K562 (cell line): Measurements from ENCODE around the gene RBX1. TPM values are rescaled to one million over a fixed set of nuclear protein-coding genes. Genes with fewer than 3 reads are reported as not detected.

Experiments
- ATAC-seq: fragments of 200-7000 bp; cut with Tn5 transposase; 3 replicates; pipeline ENCODE4 v1.9.1; 2020; ENCODE audit warnings: moderate library complexity
- BruUV-seq: library from RNA; stranded (reverse); fragments of 400-500 nt; replicated peaks from 2 replicates; lab custom pipeline; 2021; lab: Mats Ljungman, UMichigan
- CTCF ChIA-PET: fragments of 300-600 bp; formaldehyde crosslinking; extraction: SDS; loops from one replicate; lab custom pipeline; 2021; ENCODE audit warnings: low intra/inter-chr PET ratio; lab: Yijun Ruan, JAX
- POLR2A ChIA-PET: fragments of 300-600, 350-650 bp; sonication (Branson Sonifier 250); formaldehyde crosslinking; extraction: SDS; loops from one replicate; lab custom pipeline; 2021; ENCODE audit warnings: antibody characterized with exemption, inconsistent platforms; lab: Yijun Ruan, JAX
- DNase-seq, 4 experiments: peaks; one replicate each; pipeline versions ENCODE4 v3.0.0 to v3.0.0-alpha.2; 2011 to 2018; ENCODE audit warnings: low spot score in 3 of 4, mixed read lengths in 3 of 4; ENCODE audit errors: extremely low read depth in 1 of 4
- FAIRE-seq: peaks from 2 replicates; lab custom pipeline; 2011; peaks lifted over from hg19 to GRCh38; lab: Jason Lieb, UNC
- H2AFZ ChIP-seq: 2 replicates; pipeline ENCODE4 v1.6.0; 2011; ENCODE audit warnings: low read depth, low read length, control low read depth, inconsistent platforms
- H3K27ac ChIP-seq: fragments of 200-600 bp; 3 replicates; pipeline ENCODE4 v1.8.0; 2011; ENCODE audit warnings: low read depth, mild to moderate bottlenecking, control low read depth, inconsistent platforms, low read length, moderate library complexity, mixed read lengths; ENCODE audit errors: extremely low read depth
- H3K27me3 ChIP-seq, 2 experiments: fragments of 300-600 bp in 1 of 2; 2 replicates in 1 of 2; 3 replicates in 1 of 2; pipeline versions ENCODE4 v1.6.0 to v1.8.0; 2011; ENCODE audit warnings: inconsistent platforms in 2 of 2, low read length in 2 of 2, mild to moderate bottlenecking in 1 of 2, mixed read lengths in 1 of 2, moderate library complexity in 1 of 2; ENCODE audit not compliant: control insufficient read depth in 2 of 2, insufficient read depth in 2 of 2
- H3K36me3 ChIP-seq: fragments of 300-600 bp; 3 replicates; pipeline ENCODE4 v1.8.0; 2011; ENCODE audit warnings: mild to moderate bottlenecking, low read length, inconsistent platforms; ENCODE audit not compliant: control insufficient read depth, insufficient read depth
- H3K4me1 ChIP-seq, 2 experiments: fragments of 200-600 bp in 1 of 2; replicated peaks in 1 of 2; 2 replicates in 1 of 2; 3 replicates in 1 of 2; pipeline versions ENCODE4 v1.5.1 to v1.8.0; 2011; ENCODE audit warnings: inconsistent platforms in 2 of 2, low read length in 2 of 2, mild to moderate bottlenecking in 1 of 2, mixed read lengths in 1 of 2, moderate library complexity in 1 of 2; ENCODE audit not compliant: control insufficient read depth in 2 of 2, insufficient read depth in 2 of 2
- H3K4me2 ChIP-seq: 2 replicates; pipeline ENCODE4 v1.6.1; 2011; ENCODE audit warnings: low read length, control low read depth, inconsistent platforms, mixed read lengths; ENCODE audit not compliant: insufficient read depth
- H3K4me3 ChIP-seq: fragments of 200-600 bp; sonication (generic), shearing (Covaris generic); 2 replicates; pipeline ENCODE4 v1.5.1; 2016; ENCODE audit warnings: control low read depth, inconsistent platforms
- H3K79me2 ChIP-seq: fragments of 200-600 bp; 3 replicates; pipeline ENCODE4 v1.8.0; 2011; ENCODE audit warnings: low read length, inconsistent platforms; ENCODE audit not compliant: control insufficient read depth, insufficient read depth
- H3K9ac ChIP-seq, 2 experiments: 2 replicates each; pipeline versions ENCODE4 v1.6.0 to v1.6.1; 2011; ENCODE audit warnings: low read depth in 2 of 2, low read length in 2 of 2, control low read depth in 1 of 2, inconsistent platforms in 1 of 2, mild to moderate bottlenecking in 1 of 2, mixed read lengths in 1 of 2; ENCODE audit not compliant: insufficient read depth in 1 of 2
- H3K9me1 ChIP-seq: one replicate; pipeline ENCODE4 v1.6.0; 2011; ENCODE audit warnings: inconsistent platforms, mild to moderate bottlenecking, low read length, moderate library complexity; ENCODE audit not compliant: control insufficient read depth, insufficient read depth
- H3K9me3 ChIP-seq: replicated peaks from 2 replicates; pipeline ENCODE4 v1.5.1; 2011; ENCODE audit warnings: low read depth, low read length, inconsistent platforms; ENCODE audit not compliant: control insufficient read depth, insufficient read depth
- H4K20me1 ChIP-seq: replicated peaks from 2 replicates; pipeline ENCODE4 v1.6.1; 2011; ENCODE audit warnings: low read length, inconsistent platforms, mixed read lengths; ENCODE audit not compliant: control insufficient read depth, insufficient read depth
- CTCF ChIP-seq, 3 experiments: IDR thresholded peaks in 2 of 3; conservative IDR thresholded peaks in 1 of 3; 2 replicates each; pipeline ENCODE4 v1.5.1; 2011 to 2012; ENCODE audit warnings: low read length in 3 of 3, mild to moderate bottlenecking in 3 of 3, control low read depth in 2 of 3, improper control_type of control experiment in 1 of 3, inconsistent platforms in 1 of 3, low read depth in 1 of 3, mixed read lengths in 1 of 3, moderate library complexity in 1 of 3; ENCODE audit not compliant: insufficient read depth in 2 of 3
- HDAC3 ChIP-seq: fragments of 450-650 bp; IDR thresholded peaks from 2 replicates; pipeline ENCODE4 v1.6.1; 2018; ENCODE audit warnings: borderline replicate concordance, mild to moderate bottlenecking, moderate library complexity; ENCODE audit not compliant: partially characterized antibody
- HMBOX1 ChIP-seq: sonication (generic); IDR thresholded peaks from 2 replicates; pipeline ENCODE4 v1.6.1; 2016
- HMG20B ChIP-seq: fragments of 250-450 bp; sonication (Bioruptor Pico); IDR thresholded peaks from 2 replicates; pipeline ENCODE4 v1.5.0; 2021; ENCODE audit warnings: mild to moderate bottlenecking
- ILK ChIP-seq: fragments of 450-650 bp; IDR thresholded peaks from 2 replicates; pipeline ENCODE4 v1.6.1; 2016; ENCODE audit warnings: missing genetic modification characterization, low read depth, mild to moderate bottlenecking, missing compliant biosample characterization, moderate library complexity, borderline replicate concordance
- KDM1A ChIP-seq, 2 experiments: fragments of 450-650 bp; IDR thresholded peaks; 2 replicates each; pipeline ENCODE4 v1.6.1; 2016; ENCODE audit warnings: mild to moderate bottlenecking in 2 of 2
- MYNN ChIP-seq, 2 experiments: sonication (generic); formaldehyde crosslinking in 1 of 2; IDR thresholded peaks; 2 replicates each; pipeline versions ENCODE4 v1.5.0 to v1.6.1; 2016 to 2020; ENCODE audit warnings: antibody characterized with exemption in 1 of 2, missing genetic modification reagents in 1 of 2
- RAD21 ChIP-seq, 2 experiments: fragments of 250-450 bp in 1 of 2; fragments of 450-650 bp in 1 of 2; sonication (Bioruptor Pico) in 1 of 2; formaldehyde crosslinking in 1 of 2; IDR thresholded peaks in 1 of 2; conservative IDR thresholded peaks in 1 of 2; 2 replicates each; pipeline versions ENCODE4 v1.4.0 to v1.8.0; 2020 to 2022; ENCODE audit warnings: mild to moderate bottlenecking in 2 of 2, moderate library complexity in 1 of 2
- SMARCA4 ChIP-seq: fragments of 450-650 bp; IDR thresholded peaks from 2 replicates; pipeline ENCODE4 v1.6.1; 2016
- SMC3 ChIP-seq: conservative IDR thresholded peaks from 2 replicates; pipeline ENCODE4 v1.6.1; 2011; ENCODE audit warnings: low read depth, low read length, improper control_type of control experiment; ENCODE audit not compliant: insufficient read depth
- SP1 ChIP-seq: sonication (generic); formaldehyde crosslinking; IDR thresholded peaks from 2 replicates; pipeline ENCODE4 v1.8.1; 2022; ENCODE audit warnings: mild to moderate bottlenecking, missing genetic modification reagents
- SRSF3 ChIP-seq: fragments of 200-400 bp; formaldehyde crosslinking; IDR thresholded peaks from 2 replicates; pipeline ENCODE4 v1.6.1; 2016; ENCODE audit warnings: mild to moderate bottlenecking, low read length, moderate library complexity; ENCODE audit not compliant: insufficient read depth
- ZBTB17 ChIP-seq: fragments of 450-650 bp; formaldehyde crosslinking; IDR thresholded peaks from 2 replicates; pipeline ENCODE4 v1.4.0; 2020; ENCODE audit warnings: mild to moderate bottlenecking
- ZNF121 ChIP-seq: sonication (generic); formaldehyde crosslinking; conservative IDR thresholded peaks from 2 replicates; pipeline ENCODE4 v1.8.0; 2022; ENCODE audit warnings: missing genetic modification reagents
- ZNF174 ChIP-seq: fragments of 250-450 bp; sonication (Bioruptor Pico); IDR thresholded peaks from 2 replicates; pipeline ENCODE4 v1.4.0; 2020; ENCODE audit warnings: mild to moderate bottlenecking
- ZNF175 ChIP-seq: fragments of 200-800 bp; sonication (Bioruptor generic); IDR thresholded peaks from 2 replicates; pipeline ENCODE4 v1.6.1; 2016; ENCODE audit warnings: low read depth, mild to moderate bottlenecking, missing genetic modification characterization, missing compliant biosample characterization
- ZNF75A ChIP-seq: fragments of 450-650 bp; formaldehyde crosslinking; IDR thresholded peaks from 2 replicates; pipeline ENCODE4 v1.4.0; 2020; ENCODE audit warnings: mild to moderate bottlenecking
- WGBS: fragments of 100-300 bp; shearing (Covaris generic); methylation state at CpG from one replicate; pipeline ENCODE4 v1.1.6; 2016; ENCODE audit warnings: low coverage, mixed read lengths; ENCODE audit not compliant: insufficient coverage; ENCODE audit errors: missing lambda C conversion rate; 5-methylcytosine and 5-hydroxymethylcytosine counted together
- in situ Hi-C: fragments of 300-500 bp; cut with MboI; formaldehyde crosslinking; loops from 4 replicates; pipeline ENCODE4 v1.15.0; 2018; ENCODE audit warnings: inconsistent platforms, mixed read lengths
- intact Hi-C: fragments of 100-400 bp; cut with micrococcal nuclease; formaldehyde crosslinking; loops from 2 replicates; pipeline ENCODE4 v1.14.2; 2022
- polyA plus RNA-seq, 8 experiments: library from polyadenylated mRNA; depleted of rRNA in 4 of 8; stranded (reverse) in 5 of 8; unstranded in 3 of 8; fragments of >200 nt; fragmentation: Nextera tagmentation in 2 of 8; fragmentation: Illumina TruSeq in 1 of 8; extraction: Ambion mirVana in 2 of 8; extraction: Trizol in 1 of 8; gene quantifications; 2 replicates each; pipeline versions ENCODE4 v1.2.1 to v1.2.3, GENCODE V29; 2011 to 2014; ENCODE audit warnings: inconsistent platforms in 1 of 8, missing spikeins in 1 of 8
- total RNA-seq, 7 experiments: library from RNA; depleted of rRNA in 6 of 7; stranded (reverse); fragments of >200 nt in 6 of 7; fragmentation: Illumina TruSeq in 2 of 7; extraction: Trizol in 2 of 7; gene quantifications; 2 replicates each; pipeline versions ENCODE4 v1.2.1 to v1.2.3, GENCODE V29; 2011 to 2021; ENCODE audit warnings: low replicate concordance in 1 of 7

RBX1 gene
- total and polyA plus RNA-seq, 9 of the 15 experiments (the other 6 are each of a cell fraction or from before 2014, with no cell fraction given) = 44.0 to 259 (median 67.9) TPM

GRCh38 chr22:40922484-40923303 is 28.5 kb upstream of the RBX1 start:
- FAIRE-seq = peak; percentile 92
- 47% methylated on average over 5 of the region's 5 CpGs for WGBS
- ChIA-PET CTCF (interaction anchor here (0.7 kb wide), 2 partner anchors 126 to 595 kb away, joined by 3 read pairs; no protein-coding TSS in a partner anchor), POLR2A (interaction anchor here (0.5 to 1.4 kb wide), 5 partner anchors 9 to 652 kb away, joined by 3 to 5 read pairs (median 3); partner anchors contain the start of gene RBX1)
- Histone ChIP-seq H3K9me3 (no peaks in the 10 kb centered on the region), H3K4me2 (no peak overlapping the region), H3K27me3 (no peaks in the 10 kb centered on the region), H3K4me3 (no peak overlapping the region), H3K79me2 (no peaks in the 10 kb centered on the region), H3K9ac (no peak overlapping the region), H4K20me1 (no peaks in the 10 kb centered on the region), H3K36me3 (peaks cover 36% of the 10 kb centered on the region; the same call in 2 of the 3 replicates), H3K4me1 (no peaks in the 10 kb centered on the region), H2AFZ (no peak overlapping the region), H3K9me1 (no peaks in the 10 kb centered on the region), H3K27ac (no peak overlapping the region)
- DNase-seq = peak; percentile 17 to 63 (median 26)
- BruUV-seq = no TSS peak
- intact Hi-C loops (loop anchor here (10.0 kb wide), 1 partner anchor 382 kb away; the partner anchor contains the start of gene ZC3H7B), in situ Hi-C loops (no loop called here)
- ATAC-seq = peak; percentile 73
- TF ChIP-seq KDM1A (IDR thresholded peaks at IDR 0.05) (0 out of 4 replicates have a peak, but pooled peaks of 1 of the 2 experiments have one; percentile 29), SMC3 (peak; percentile 38; the same call in 1 of the 2 replicates), HMG20B (no peak), CTCF (IDR thresholded peaks at IDR 0.05 in 2 of 3, conservative IDR thresholded peaks at IDR 0.05 in 1 of 3; ENCODE audit: insufficient read depth in 2 of 3, low read depth in 1 of 3, low read length in 3 of 3) (peak; percentile 32 to 64 (median 49); a peak in 5 of 6 replicates), ZNF121 (peak; percentile 75), SRSF3 (no peak), ZNF175 (no peak), HDAC3 (no peak), ZBTB17 (no peak), SP1 (CRISPR knock-in tag) (no peak), ZNF75A (CRISPR knock-in tag) (no peak), MYNN (IDR thresholded peaks at IDR 0.05) (no peak), MYNN (CRISPR knock-in tag; IDR thresholded peaks at IDR 0.05) (no peak), ZNF174 (CRISPR knock-in tag) (no peak), SMARCA4 (no peak), HMBOX1 (0 out of 2 replicates have a peak, but pooled peaks have one; percentile 15), RAD21 (CRISPR knock-in tag; conservative IDR thresholded peaks at IDR 0.05 in 1 of 2, IDR thresholded peaks at IDR 0.05 in 1 of 2) (peak; percentile 57 to 79), ILK (tag) (no peak)
